H9 (cell line): ENCODE results near the gene MARCHF3. TPM values are rescaled to one million over a fixed set of nuclear protein-coding genes. Genes with fewer than 3 reads are reported as not detected.

Source experiments
- DNase-seq: peaks from one replicate; pipeline ENCODE4 v3.0.0-alpha.2; 2017
- H2AFZ ChIP-seq: one replicate; pipeline ENCODE4 v1.6.1; 2013; ENCODE audit warnings: mild to moderate bottlenecking, low read length, control low read depth, moderate library complexity
- H2AK5ac ChIP-seq: 2 replicates; pipeline ENCODE4 v1.6.1; 2013; ENCODE audit warnings: low read length, control low read depth, mixed read lengths; ENCODE audit not compliant: insufficient read length
- H2BK120ac ChIP-seq: one replicate; pipeline ENCODE4 v1.6.1; 2013; ENCODE audit warnings: low read depth, mild to moderate bottlenecking, low read length, control low read depth, inconsistent platforms; ENCODE audit not compliant: poor library complexity, severe bottlenecking
- H2BK12ac ChIP-seq: 2 replicates; pipeline ENCODE4 v1.6.1; 2013; ENCODE audit warnings: low read length, control low read depth, mixed read lengths, low read depth; ENCODE audit not compliant: insufficient read length
- H2BK15ac ChIP-seq: 2 replicates; pipeline ENCODE4 v1.6.1; 2013; ENCODE audit warnings: low read depth, low read length, control low read depth
- H2BK20ac ChIP-seq: one replicate; pipeline ENCODE4 v1.6.1; 2013; ENCODE audit warnings: low read depth, mild to moderate bottlenecking, low read length, control low read depth, inconsistent platforms; ENCODE audit not compliant: poor library complexity, severe bottlenecking
- H2BK5ac ChIP-seq: 2 replicates; pipeline ENCODE4 v1.6.1; 2013; ENCODE audit warnings: low read length, control low read depth, mixed read lengths; ENCODE audit not compliant: insufficient read length
- H3K14ac ChIP-seq: 2 replicates; pipeline ENCODE4 v1.6.1; 2013; ENCODE audit warnings: low read length, control low read depth; ENCODE audit not compliant: insufficient read depth
- H3K18ac ChIP-seq: 2 replicates; pipeline ENCODE4 v1.6.1; 2013; ENCODE audit warnings: low read depth, mild to moderate bottlenecking, mixed read lengths, low read length, control low read depth; ENCODE audit not compliant: insufficient read length
- H3K23ac ChIP-seq: 2 replicates; pipeline ENCODE4 v1.6.1; 2013; ENCODE audit warnings: low read length, control low read depth, mixed read lengths, low read depth; ENCODE audit not compliant: insufficient read length
- H3K23me2 ChIP-seq: 2 replicates; pipeline ENCODE4 v1.6.1; 2013; ENCODE audit warnings: low read depth, mild to moderate bottlenecking, mixed read lengths, low read length, control low read depth; ENCODE audit not compliant: insufficient read length, poor library complexity, severe bottlenecking
- H3K27ac ChIP-seq: 2 replicates; pipeline ENCODE4 v1.5.1; 2013; ENCODE audit warnings: low read length, control low read depth, mixed read lengths, low read depth; ENCODE audit not compliant: insufficient read length
- H3K27me3 ChIP-seq: 2 replicates; pipeline ENCODE4 v1.6.1; 2013; ENCODE audit warnings: low read length, control low read depth, inconsistent platforms; ENCODE audit not compliant: insufficient read depth
- H3K4ac ChIP-seq: 2 replicates; pipeline ENCODE4 v1.6.1; 2013; ENCODE audit warnings: low read depth, mild to moderate bottlenecking, control low read depth, inconsistent platforms, low read length, moderate library complexity
- H3K4me1 ChIP-seq: 2 replicates; pipeline ENCODE4 v1.6.1; 2013; ENCODE audit warnings: low read length, control low read depth, inconsistent platforms; ENCODE audit not compliant: insufficient read depth
- H3K4me2 ChIP-seq: 2 replicates; pipeline ENCODE4 v1.6.1; 2013; ENCODE audit warnings: low read length, control low read depth, mixed read lengths; ENCODE audit not compliant: insufficient read length, insufficient read depth
- H3K56ac ChIP-seq: 2 replicates; pipeline ENCODE4 v1.6.1; 2013; ENCODE audit warnings: low read depth, mild to moderate bottlenecking, mixed read lengths, low read length, control low read depth; ENCODE audit not compliant: insufficient read length
- H3K79me1 ChIP-seq: 2 replicates; pipeline ENCODE4 v1.6.1; 2013; ENCODE audit warnings: low read depth, mild to moderate bottlenecking, moderate library complexity, low read length, control low read depth, inconsistent platforms; ENCODE audit not compliant: insufficient read depth, poor library complexity, severe bottlenecking
- H3K79me2 ChIP-seq: 2 replicates; pipeline ENCODE4 v1.6.1; 2013; ENCODE audit warnings: low read length, control low read depth, inconsistent platforms; ENCODE audit not compliant: insufficient read depth
- H3K9ac ChIP-seq: 2 replicates; pipeline ENCODE4 v1.6.1; 2013; ENCODE audit warnings: low read length, control low read depth, mixed read lengths; ENCODE audit not compliant: insufficient read length; ENCODE audit errors: extremely low read depth
- H3K9me3 ChIP-seq: one replicate; pipeline ENCODE4 v1.6.1; 2013; ENCODE audit warnings: low read depth, low read length, inconsistent platforms; ENCODE audit not compliant: control insufficient read depth
- H3T11ph ChIP-seq: one replicate; pipeline ENCODE4 v1.6.1; 2013; ENCODE audit warnings: mild to moderate bottlenecking, low read length, control low read depth, inconsistent platforms
- H4K20me1 ChIP-seq: one replicate; pipeline ENCODE4 v1.6.1; 2013; ENCODE audit not compliant: control insufficient read depth, insufficient read length, insufficient read depth
- H4K5ac ChIP-seq: 2 replicates; pipeline ENCODE4 v1.6.1; 2013; ENCODE audit warnings: low read depth, mild to moderate bottlenecking, mixed read lengths, low read length, control low read depth; ENCODE audit not compliant: insufficient read length
- H4K8ac ChIP-seq: replicated peaks from 2 replicates; pipeline ENCODE4 v1.6.1; 2013; ENCODE audit warnings: low read length, control low read depth, mixed read lengths, low read depth; ENCODE audit not compliant: insufficient read length
- H4K91ac ChIP-seq: 2 replicates; pipeline ENCODE4 v1.6.1; 2013; ENCODE audit warnings: low read depth, mild to moderate bottlenecking, moderate library complexity, mixed read lengths, low read length, control low read depth; ENCODE audit not compliant: insufficient read length
- H3K27ac Mint-ChIP-seq, 3 experiments: 2 replicates in 2 of 3; 3 replicates in 1 of 3; pipeline ENCODE4 v1.8.0; 2020 to 2021; ENCODE audit warnings: mixed read lengths in 3 of 3, mild to moderate bottlenecking in 1 of 3, moderate library complexity in 1 of 3
- H3K27me3 Mint-ChIP-seq: 2 replicates; pipeline ENCODE4 v1.8.0; 2021; ENCODE audit warnings: low read depth, mild to moderate bottlenecking, moderate library complexity, mixed read lengths
- H3K36me3 Mint-ChIP-seq, 3 experiments: 2 replicates in 2 of 3; 3 replicates in 1 of 3; pipeline ENCODE4 v1.8.0; 2020 to 2021; ENCODE audit warnings: low read depth in 3 of 3, mixed read lengths in 3 of 3; ENCODE audit not compliant: insufficient read depth in 1 of 3
- H3K4me1 Mint-ChIP-seq, 2 experiments: 2 replicates each; pipeline ENCODE4 v1.8.0; 2020; ENCODE audit warnings: mixed read lengths in 2 of 2
- H3K4me3 Mint-ChIP-seq, 2 experiments: 2 replicates in 1 of 2; 3 replicates in 1 of 2; pipeline ENCODE4 v1.8.0; 2020 to 2021; ENCODE audit warnings: mild to moderate bottlenecking in 2 of 2, mixed read lengths in 2 of 2, moderate library complexity in 1 of 2
- H3K9me3 Mint-ChIP-seq, 2 experiments: 2 replicates in 1 of 2; 3 replicates in 1 of 2; pipeline ENCODE4 v1.8.0; 2020; ENCODE audit warnings: mild to moderate bottlenecking in 2 of 2, mixed read lengths in 2 of 2, moderate library complexity in 1 of 2
- WGBS: extraction: QIAGEN DNeasy Blood & Tissue Kit; methylation state at CpG from one replicate; pipeline ENCODE4 v1.1.7; 2013; ENCODE audit warnings: missing lambda C conversion rate, low lambda C conversion rate, mixed read lengths; ENCODE audit not compliant: insufficient read length; ENCODE audit errors: extremely low coverage; 5-methylcytosine and 5-hydroxymethylcytosine counted together
- total RNA-seq: library from RNA; stranded (reverse); gene quantifications from 2 replicates; pipeline ENCODE4 v1.2.1, GENCODE V29; 2021
- TF ChIP-seq, protein P1 (sequence below): fragments of 200-600 bp; sonication (generic); conservative IDR thresholded peaks from 3 replicates; pipeline ENCODE4 v1.8.0; 2021; ENCODE audit warnings: antibody characterized with exemption, mild to moderate bottlenecking

MARCHF3 gene
- total RNA-seq, 1 experiment from 2014 or later: 17.7 TPM

DNA sequence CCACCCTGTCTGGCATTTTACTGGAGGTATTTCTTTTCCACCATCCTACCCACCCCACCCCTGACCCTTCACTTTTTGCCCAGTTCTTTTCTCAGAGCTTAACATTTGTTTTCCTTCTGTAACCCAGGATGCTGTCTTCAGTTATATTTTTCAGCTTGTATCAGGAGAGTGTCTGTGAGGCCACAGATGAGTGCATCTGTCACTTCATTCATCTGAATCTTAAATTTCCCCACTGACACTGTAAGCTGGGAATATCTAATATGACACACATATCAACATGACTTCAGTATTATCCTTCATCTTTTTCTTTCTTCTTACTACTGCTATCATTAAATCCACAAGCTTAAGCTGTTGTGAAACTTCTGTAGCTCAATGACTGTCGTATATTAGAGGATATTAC, 4.9 kb downstream of the MARCHF3 start:
- Histone ChIP-seq H3K79me2 (no peaks in the 10 kb centered on the region), H3K9ac (no peak overlapping the region), H4K20me1 (no peaks in the 10 kb centered on the region), H3K4me1 (0 out of 2 replicates have a peak, but pooled peaks cover 2% of the 10 kb centered on the region), H3K23ac (no peak overlapping the region), H2BK15ac (no peak overlapping the region), H2AK5ac (no peak overlapping the region), H2BK5ac (no peak overlapping the region), H3K23me2 (peaks cover 9% of the 10 kb centered on the region), H3K79me1 (no peaks in the 10 kb centered on the region), H3K27me3 (no peaks in the 10 kb centered on the region), H3K56ac (no peak overlapping the region), H2BK120ac (no peak overlapping the region), H3K18ac (no peak overlapping the region), H4K8ac (no peak overlapping the region), H4K5ac (no peak overlapping the region), H3K4me2 (no peak overlapping the region), H3K14ac (no peak overlapping the region), H3K27ac (no peak overlapping the region), H3T11ph (no peak overlapping the region), H3K9me3 (no peaks in the 10 kb centered on the region), H3K4ac (no peak overlapping the region), H2BK20ac (no peak overlapping the region), H2AFZ (no peak overlapping the region), H4K91ac (no peak overlapping the region), H2BK12ac (no peak overlapping the region)
- peaks cover 25 to 32% of the 10 kb centered on the region in 2 experiments for H3K4me1 Mint-ChIP-seq
- no peaks in the 10 kb centered on the region for H3K9me3 Mint-ChIP-seq
- H3K27me3 Mint-ChIP-seq: peaks cover 15% of the 10 kb centered on the region
- DNase-seq: no peak
- no peaks in the 10 kb centered on the region; a peak in 1 of 7 replicates for H3K36me3 Mint-ChIP-seq
- H3K4me3 Mint-ChIP-seq: no peak overlapping the region
- H3K27ac Mint-ChIP-seq: no peak overlapping the region; a peak in 1 of 7 replicates
- TF ChIP-seq, protein P1, sequence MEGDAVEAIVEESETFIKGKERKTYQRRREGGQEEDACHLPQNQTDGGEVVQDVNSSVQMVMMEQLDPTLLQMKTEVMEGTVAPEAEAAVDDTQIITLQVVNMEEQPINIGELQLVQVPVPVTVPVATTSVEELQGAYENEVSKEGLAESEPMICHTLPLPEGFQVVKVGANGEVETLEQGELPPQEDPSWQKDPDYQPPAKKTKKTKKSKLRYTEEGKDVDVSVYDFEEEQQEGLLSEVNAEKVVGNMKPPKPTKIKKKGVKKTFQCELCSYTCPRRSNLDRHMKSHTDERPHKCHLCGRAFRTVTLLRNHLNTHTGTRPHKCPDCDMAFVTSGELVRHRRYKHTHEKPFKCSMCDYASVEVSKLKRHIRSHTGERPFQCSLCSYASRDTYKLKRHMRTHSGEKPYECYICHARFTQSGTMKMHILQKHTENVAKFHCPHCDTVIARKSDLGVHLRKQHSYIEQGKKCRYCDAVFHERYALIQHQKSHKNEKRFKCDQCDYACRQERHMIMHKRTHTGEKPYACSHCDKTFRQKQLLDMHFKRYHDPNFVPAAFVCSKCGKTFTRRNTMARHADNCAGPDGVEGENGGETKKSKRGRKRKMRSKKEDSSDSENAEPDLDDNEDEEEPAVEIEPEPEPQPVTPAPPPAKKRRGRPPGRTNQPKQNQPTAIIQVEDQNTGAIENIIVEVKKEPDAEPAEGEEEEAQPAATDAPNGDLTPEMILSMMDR: no peak
- WGBS: no CpG with 5 or more reads among the region's 1 CpG
